K562 (cell line): ENCODE measurements around the gene PTRHD1. TPM values are rescaled to one million over a fixed set of nuclear protein-coding genes. Genes with fewer than 3 reads are reported as not detected.

Source experiments
- ARNT ChIP-seq, 2 experiments: fragments of 450-650 bp; IDR thresholded peaks; 2 replicates each; pipeline ENCODE4 v1.6.1; 2016; ENCODE audit warnings: mild to moderate bottlenecking in 1 of 2
- CCAR2 ChIP-seq: fragments of 200-400 bp; formaldehyde crosslinking; IDR thresholded peaks from 2 replicates; pipeline ENCODE4 v1.6.1; 2017; ENCODE audit warnings: mild to moderate bottlenecking, low read depth, low read length
- PRPF4 ChIP-seq: fragments of 200-400 bp; formaldehyde crosslinking; IDR thresholded peaks from one replicate; pipeline ENCODE4 v1.6.1; 2017; ENCODE audit warnings: low read length, low read depth, mild to moderate bottlenecking; ENCODE audit not compliant: insufficient read depth, poor library complexity, severe bottlenecking
- RAD51 ChIP-seq: fragments of 450-650 bp; IDR thresholded peaks from 2 replicates; pipeline ENCODE4 v1.7.1; 2016; ENCODE audit warnings: low read depth, mild to moderate bottlenecking, borderline replicate concordance
- RBM15 ChIP-seq: fragments of 200-400 bp; formaldehyde crosslinking; IDR thresholded peaks from 2 replicates; pipeline ENCODE4 v1.6.1; 2018; ENCODE audit warnings: mild to moderate bottlenecking, low read length, moderate library complexity; ENCODE audit not compliant: insufficient read depth
- SRF ChIP-seq, 2 experiments: fragments of 250-450, 450-650 bp in 1 of 2; sonication (Bioruptor Pico) in 1 of 2; sonication (generic) in 1 of 2; formaldehyde crosslinking; IDR thresholded peaks; 2 replicates each; pipeline versions ENCODE4 v1.5.0 to v1.5.1; 2020 to 2022; ENCODE audit warnings: mild to moderate bottlenecking in 1 of 2, missing genetic modification reagents in 1 of 2
- ZNF561 ChIP-seq: fragments of 450-650 bp; formaldehyde crosslinking; conservative IDR thresholded peaks from 2 replicates; pipeline ENCODE4 v1.4.0; 2020; ENCODE audit warnings: mild to moderate bottlenecking, moderate library complexity
- ZNF695 ChIP-seq: fragments of 450-650 bp; formaldehyde crosslinking; IDR thresholded peaks from 2 replicates; pipeline ENCODE4 v1.4.0; 2020; ENCODE audit warnings: mild to moderate bottlenecking, moderate library complexity
- ZNF764 ChIP-seq: fragments of 250-450 bp; sonication (Bioruptor Pico); IDR thresholded peaks from 2 replicates; pipeline ENCODE4 v1.4.0; 2020; ENCODE audit warnings: low read depth, mild to moderate bottlenecking, moderate library complexity
- ZSCAN32 ChIP-seq: fragments of 450-650 bp; formaldehyde crosslinking; IDR thresholded peaks from 2 replicates; pipeline ENCODE4 v1.4.0; 2020; ENCODE audit warnings: mild to moderate bottlenecking, moderate library complexity
- polyA plus RNA-seq, 8 experiments: library from polyadenylated mRNA; depleted of rRNA in 4 of 8; stranded (reverse) in 5 of 8; unstranded in 3 of 8; fragments of >200 nt; fragmentation: Nextera tagmentation in 2 of 8; fragmentation: Illumina TruSeq in 1 of 8; extraction: Ambion mirVana in 2 of 8; extraction: Trizol in 1 of 8; gene quantifications; 2 replicates each; pipeline versions ENCODE4 v1.2.1 to v1.2.3, GENCODE V29; 2011 to 2014; ENCODE audit warnings: inconsistent platforms in 1 of 8, missing spikeins in 1 of 8
- total RNA-seq, 7 experiments: library from RNA; depleted of rRNA in 6 of 7; stranded (reverse); fragments of >200 nt in 6 of 7; fragmentation: Illumina TruSeq in 2 of 7; extraction: Trizol in 2 of 7; gene quantifications; 2 replicates each; pipeline versions ENCODE4 v1.2.1 to v1.2.3, GENCODE V29; 2011 to 2021; ENCODE audit warnings: low replicate concordance in 1 of 7
- TF ChIP-seq, protein P1 (sequence below), 2 experiments: IDR thresholded peaks; 2 replicates each; pipeline ENCODE4 v1.6.1; 2011; ENCODE audit warnings: borderline replicate concordance in 1 of 2, control low read depth in 1 of 2, low read depth in 1 of 2, low read length in 1 of 2, mild to moderate bottlenecking in 1 of 2, mixed read lengths in 1 of 2, moderate library complexity in 1 of 2; ENCODE audit not compliant: insufficient read depth in 1 of 2, insufficient read length in 1 of 2, poor library complexity in 1 of 2, severe bottlenecking in 1 of 2; ENCODE audit errors: extremely low read depth in 1 of 2
- TF ChIP-seq, protein P2 (sequence below): fragments of 250-450 bp; sonication (Bioruptor Pico); IDR thresholded peaks from 2 replicates; pipeline ENCODE4 v1.4.0; 2020; ENCODE audit warnings: mild to moderate bottlenecking, moderate library complexity
- TF ChIP-seq, protein P3 (sequence below): fragments of 250-450 bp; sonication (Bioruptor Pico); IDR thresholded peaks from 2 replicates; pipeline ENCODE4 v1.5.0; 2021; ENCODE audit warnings: mild to moderate bottlenecking, borderline replicate concordance
- TF ChIP-seq, protein P4 (sequence below): fragments of 450-650 bp; formaldehyde crosslinking; IDR thresholded peaks from 2 replicates; pipeline ENCODE4 v1.4.0; 2022; ENCODE audit warnings: missing genetic modification characterization

Gene PTRHD1
- total and polyA plus RNA-seq, 9 of the 15 experiments (the other 6 are each of a cell fraction or from before 2014, with no cell fraction given): 15.8 to 83.2 (median 46.6) TPM

DNA sequence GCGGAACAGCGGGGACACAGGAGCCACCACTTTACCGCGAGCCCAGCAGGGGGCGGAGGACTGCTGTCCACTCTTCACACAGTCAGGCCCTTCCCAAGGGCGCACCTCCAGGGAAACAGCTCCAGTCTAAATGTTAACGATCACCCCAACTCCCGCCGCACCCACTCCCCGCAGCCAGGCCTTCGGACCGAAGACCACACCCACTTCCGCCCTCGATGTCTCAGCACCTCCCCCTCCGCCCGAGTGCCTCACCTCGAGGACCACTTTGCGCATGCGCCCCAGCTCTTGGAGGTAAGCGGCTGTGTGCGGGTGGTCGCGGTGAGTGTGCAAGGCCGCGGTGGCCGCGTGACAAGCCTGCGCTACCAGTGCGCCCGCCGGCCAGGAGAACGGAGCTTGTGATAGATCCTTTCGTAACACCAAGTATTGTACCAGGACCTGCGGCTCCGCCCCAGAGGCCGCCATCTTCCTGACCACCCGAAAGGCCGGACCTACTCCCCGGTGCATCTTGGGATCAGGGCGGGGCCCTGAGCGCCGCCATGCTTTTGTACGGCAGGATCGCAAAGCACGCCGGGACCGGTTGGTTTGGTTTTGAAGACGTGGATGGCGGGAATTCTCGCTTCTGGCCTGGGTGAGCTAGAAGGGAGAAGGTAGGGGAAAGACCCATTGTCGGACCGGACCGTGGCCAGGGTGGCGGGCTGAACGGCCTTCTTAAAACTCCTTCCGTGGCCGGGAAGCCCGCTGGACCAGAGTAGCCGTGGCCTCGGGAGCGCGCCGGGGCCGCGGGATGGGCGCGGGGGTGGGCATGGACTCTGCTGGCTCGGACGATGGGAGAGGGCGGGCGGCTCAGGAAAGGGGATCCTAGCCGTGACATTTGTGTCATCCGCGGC, at the start of gene PTRHD1, which contains the start of gene CENPO (continued):
- TF ChIP-seq, protein P1, sequence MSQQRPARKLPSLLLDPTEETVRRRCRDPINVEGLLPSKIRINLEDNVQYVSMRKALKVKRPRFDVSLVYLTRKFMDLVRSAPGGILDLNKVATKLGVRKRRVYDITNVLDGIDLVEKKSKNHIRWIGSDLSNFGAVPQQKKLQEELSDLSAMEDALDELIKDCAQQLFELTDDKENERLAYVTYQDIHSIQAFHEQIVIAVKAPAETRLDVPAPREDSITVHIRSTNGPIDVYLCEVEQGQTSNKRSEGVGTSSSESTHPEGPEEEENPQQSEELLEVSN (IDR thresholded peaks at IDR 0.05; ENCODE audit: borderline replicate concordance in 1 of 2, extremely low read depth in 1 of 2, insufficient read depth in 1 of 2, insufficient read length in 1 of 2, low read depth in 1 of 2, low read length in 1 of 2, poor library complexity in 1 of 2, severe bottlenecking in 1 of 2): peak; percentile 17 to 61
- no peak for TF ChIP-seq ZNF561
- no peak for TF ChIP-seq PRPF4
- peak; percentile 6; the same call in 1 of the 2 replicates for TF ChIP-seq ZSCAN32 (CRISPR knock-in tag)
- no peak for TF ChIP-seq ZNF695 (CRISPR knock-in tag)
- TF ChIP-seq RAD51: no peak
- no peak for TF ChIP-seq RBM15
- TF ChIP-seq ARNT (IDR thresholded peaks at IDR 0.05): 0 out of 4 replicates have a peak, but pooled peaks have one; percentile 17 to 60
- TF ChIP-seq SRF (CRISPR knock-in tag; IDR thresholded peaks at IDR 0.05): peak in 1 of 2 experiments; percentile 61; a peak in 2 of 4 replicates
- TF ChIP-seq, protein P2, sequence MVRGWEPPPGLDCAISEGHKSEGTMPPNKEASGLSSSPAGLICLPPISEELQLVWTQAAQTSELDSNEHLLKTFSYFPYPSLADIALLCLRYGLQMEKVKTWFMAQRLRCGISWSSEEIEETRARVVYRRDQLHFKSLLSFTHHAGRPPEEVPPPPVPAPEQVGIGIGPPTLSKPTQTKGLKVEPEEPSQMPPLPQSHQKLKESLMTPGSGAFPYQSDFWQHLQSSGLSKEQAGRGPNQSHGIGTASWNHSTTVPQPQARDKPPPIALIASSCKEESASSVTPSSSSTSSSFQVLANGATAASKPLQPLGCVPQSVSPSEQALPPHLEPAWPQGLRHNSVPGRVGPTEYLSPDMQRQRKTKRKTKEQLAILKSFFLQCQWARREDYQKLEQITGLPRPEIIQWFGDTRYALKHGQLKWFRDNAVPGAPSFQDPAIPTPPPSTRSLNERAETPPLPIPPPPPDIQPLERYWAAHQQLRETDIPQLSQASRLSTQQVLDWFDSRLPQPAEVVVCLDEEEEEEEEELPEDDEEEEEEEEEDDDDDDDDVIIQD: no peak
- TF ChIP-seq CCAR2: no peak
- no peak for TF ChIP-seq ZNF764
- TF ChIP-seq, protein P3, sequence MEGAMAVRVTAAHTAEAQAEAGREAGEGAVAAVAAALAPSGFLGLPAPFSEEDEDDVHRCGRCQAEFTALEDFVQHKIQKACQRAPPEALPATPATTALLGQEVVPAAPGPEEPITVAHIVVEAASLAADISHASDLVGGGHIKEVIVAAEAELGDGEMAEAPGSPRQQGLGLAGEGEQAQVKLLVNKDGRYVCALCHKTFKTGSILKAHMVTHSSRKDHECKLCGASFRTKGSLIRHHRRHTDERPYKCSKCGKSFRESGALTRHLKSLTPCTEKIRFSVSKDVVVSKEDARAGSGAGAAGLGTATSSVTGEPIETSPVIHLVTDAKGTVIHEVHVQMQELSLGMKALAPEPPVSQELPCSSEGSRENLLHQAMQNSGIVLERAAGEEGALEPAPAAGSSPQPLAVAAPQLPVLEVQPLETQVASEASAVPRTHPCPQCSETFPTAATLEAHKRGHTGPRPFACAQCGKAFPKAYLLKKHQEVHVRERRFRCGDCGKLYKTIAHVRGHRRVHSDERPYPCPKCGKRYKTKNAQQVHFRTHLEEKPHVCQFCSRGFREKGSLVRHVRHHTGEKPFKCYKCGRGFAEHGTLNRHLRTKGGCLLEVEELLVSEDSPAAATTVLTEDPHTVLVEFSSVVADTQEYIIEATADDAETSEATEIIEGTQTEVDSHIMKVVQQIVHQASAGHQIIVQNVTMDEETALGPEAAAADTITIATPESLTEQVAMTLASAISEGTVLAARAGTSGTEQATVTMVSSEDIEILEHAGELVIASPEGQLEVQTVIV (CRISPR knock-in tag): no peak
- TF ChIP-seq, protein P4, sequence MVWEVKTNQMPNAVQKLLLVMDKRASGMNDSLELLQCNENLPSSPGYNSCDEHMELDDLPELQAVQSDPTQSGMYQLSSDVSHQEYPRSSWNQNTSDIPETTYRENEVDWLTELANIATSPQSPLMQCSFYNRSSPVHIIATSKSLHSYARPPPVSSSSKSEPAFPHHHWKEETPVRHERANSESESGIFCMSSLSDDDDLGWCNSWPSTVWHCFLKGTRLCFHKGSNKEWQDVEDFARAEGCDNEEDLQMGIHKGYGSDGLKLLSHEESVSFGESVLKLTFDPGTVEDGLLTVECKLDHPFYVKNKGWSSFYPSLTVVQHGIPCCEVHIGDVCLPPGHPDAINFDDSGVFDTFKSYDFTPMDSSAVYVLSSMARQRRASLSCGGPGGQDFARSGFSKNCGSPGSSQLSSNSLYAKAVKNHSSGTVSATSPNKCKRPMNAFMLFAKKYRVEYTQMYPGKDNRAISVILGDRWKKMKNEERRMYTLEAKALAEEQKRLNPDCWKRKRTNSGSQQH (CRISPR knock-in tag): no peak
